GM12878 (cell line): ENCODE results near the gene PCGF6. TPM values are rescaled to one million over a fixed set of nuclear protein-coding genes. Genes with fewer than 3 reads are reported as not detected.

Experiments
- ATAC-seq: fragments of 200-7000 bp; cut with Tn5 transposase; 3 replicates; pipeline ENCODE4 v1.9.1; 2020; ENCODE audit warnings: mild to moderate bottlenecking, moderate library complexity
- BruUV-seq: library from RNA; stranded (reverse); fragments of 400-500 nt; replicated peaks from 2 replicates; lab custom pipeline; 2021; lab: Mats Ljungman, UMichigan
- CTCF ChIA-PET: fragments of 300-600 bp; sonication (Branson Sonifier 250); formaldehyde crosslinking; extraction: SDS; loops from one replicate; lab custom pipeline; 2021; ENCODE audit warnings: inconsistent platforms; lab: Yijun Ruan, JAX
- POLR2A ChIA-PET: fragments of 350-600 bp; formaldehyde crosslinking; extraction: SDS; loops from one replicate; lab custom pipeline; 2021; ENCODE audit warnings: inconsistent platforms; lab: Charles Lee
- RAD21 ChIA-PET: fragments of 300-600 bp; sonication (Branson Sonifier 250); formaldehyde crosslinking; loops from one replicate; lab custom pipeline; 2023; ENCODE audit warnings: antibody characterized with exemption; ENCODE audit not compliant: unreplicated experiment; lab: Charles Lee
- SMC1A ChIA-PET: fragments of 300-600 bp; sonication (Branson Sonifier 250); formaldehyde crosslinking; loops from one replicate; lab custom pipeline; 2023; ENCODE audit not compliant: unreplicated experiment, uncharacterized antibody; lab: Charles Lee
- DNase-seq: peaks from one replicate; pipeline ENCODE4 v3.0.0-alpha.2; 2011; ENCODE audit warnings: low read depth, low spot score
- FAIRE-seq: peaks from 3 replicates; lab custom pipeline; 2011; peaks lifted over from hg19 to GRCh38; lab: Jason Lieb, UNC
- H2AFZ ChIP-seq: 2 replicates; pipeline ENCODE4 v1.6.0; 2011; ENCODE audit warnings: low read depth, low read length, control low read depth; ENCODE audit not compliant: control insufficient read depth
- H3K27ac ChIP-seq: 2 replicates; pipeline ENCODE4 v1.5.1; 2011; ENCODE audit warnings: control low read depth; ENCODE audit not compliant: control insufficient read depth, insufficient read depth
- H3K27me3 ChIP-seq, 2 experiments: replicated peaks in 1 of 2; 2 replicates each; pipeline versions ENCODE4 v1.6.0 to v1.6.1; 2011; ENCODE audit warnings: low read length in 1 of 2; ENCODE audit not compliant: control insufficient read depth in 2 of 2, insufficient read depth in 2 of 2
- H3K36me3 ChIP-seq, 2 experiments: 2 replicates each; pipeline ENCODE4 v1.5.1; 2011; ENCODE audit warnings: low read length in 1 of 2; ENCODE audit not compliant: control insufficient read depth in 2 of 2, insufficient read depth in 2 of 2
- H3K4me1 ChIP-seq: 2 replicates; pipeline ENCODE4 v1.6.1; 2011; ENCODE audit warnings: mild to moderate bottlenecking, low read length, moderate library complexity, mixed read lengths; ENCODE audit not compliant: control insufficient read depth, insufficient read depth
- H3K4me2 ChIP-seq: 2 replicates; pipeline ENCODE4 v1.6.0; 2011; ENCODE audit warnings: control low read depth; ENCODE audit not compliant: control insufficient read depth, insufficient read depth
- H3K4me3 ChIP-seq: fragments of 200-600 bp; sonication (generic); 2 replicates; pipeline ENCODE4 v1.5.1; 2016
- H3K79me2 ChIP-seq: 2 replicates; pipeline ENCODE4 v1.6.0; 2011; ENCODE audit warnings: low read length; ENCODE audit not compliant: control insufficient read depth, insufficient read depth
- H3K9ac ChIP-seq: 2 replicates; pipeline ENCODE4 v1.8.0; 2011; ENCODE audit warnings: low read length, control low read depth, mixed read lengths; ENCODE audit not compliant: control insufficient read depth, insufficient read depth
- H3K9me3 ChIP-seq: replicated peaks from 3 replicates; pipeline ENCODE4 v1.5.1; 2011; ENCODE audit warnings: mild to moderate bottlenecking, low read length; ENCODE audit not compliant: control insufficient read depth, insufficient read depth
- H4K20me1 ChIP-seq: 2 replicates; pipeline ENCODE4 v1.6.0; 2011; ENCODE audit not compliant: control insufficient read depth, insufficient read depth
- BACH1 ChIP-seq: fragments of 450-650 bp; IDR thresholded peaks from 2 replicates; pipeline ENCODE4 v1.6.1; 2017; ENCODE audit warnings: mild to moderate bottlenecking, borderline replicate concordance
- CBX5 ChIP-seq: sonication (generic); IDR thresholded peaks from 2 replicates; pipeline ENCODE4 v1.6.1; 2016; ENCODE audit warnings: low read depth, moderate library complexity, mild to moderate bottlenecking, inconsistent platforms
- ESRRA ChIP-seq: IDR thresholded peaks from 2 replicates; pipeline ENCODE4 v1.6.1; 2012; ENCODE audit warnings: mild to moderate bottlenecking, low read length, improper control_type of control experiment
- FOXM1 ChIP-seq: IDR thresholded peaks from 2 replicates; pipeline ENCODE4 v1.6.1; 2012; ENCODE audit warnings: low read depth, mild to moderate bottlenecking, inconsistent platforms, low read length, moderate library complexity
- HDAC2 ChIP-seq: fragments of 200-600 bp; sonication (generic); IDR thresholded peaks from 2 replicates; pipeline ENCODE4 v1.6.1; 2017
- HDGF ChIP-seq: fragments of 450-650 bp; IDR thresholded peaks from 2 replicates; pipeline ENCODE4 v1.6.1; 2016; ENCODE audit warnings: antibody characterized with exemption
- KDM1A ChIP-seq: fragments of 200-600 bp; sonication (generic); IDR thresholded peaks from 2 replicates; pipeline ENCODE4 v1.6.1; 2016; ENCODE audit warnings: borderline replicate concordance
- MTA2 ChIP-seq: fragments of 450-650 bp; IDR thresholded peaks from 2 replicates; pipeline ENCODE4 v1.6.1; 2016; ENCODE audit warnings: low read depth, mild to moderate bottlenecking, moderate library complexity
- NFIC ChIP-seq: IDR thresholded peaks from 2 replicates; pipeline ENCODE4 v1.6.1; 2012; ENCODE audit warnings: low read depth, mild to moderate bottlenecking, inconsistent platforms, low read length, moderate library complexity
- NFYB ChIP-seq: IDR thresholded peaks from 2 replicates; pipeline ENCODE4 v1.6.1; 2011; ENCODE audit warnings: low read depth, mild to moderate bottlenecking, low read length, improper control_type of control experiment, moderate library complexity; ENCODE audit not compliant: insufficient read depth
- RB1 ChIP-seq: fragments of 450-650 bp; formaldehyde crosslinking; IDR thresholded peaks from 2 replicates; pipeline ENCODE4 v1.6.1; 2017; ENCODE audit warnings: mild to moderate bottlenecking, borderline replicate concordance
- RCOR1 ChIP-seq: conservative IDR thresholded peaks from 2 replicates; pipeline ENCODE4 v1.6.1; 2012; ENCODE audit warnings: low read depth, low read length, improper control_type of control experiment
- RELA ChIP-seq: fragments of 450-650 bp; IDR thresholded peaks from 2 replicates; pipeline ENCODE4 v1.8.0; 2014; ENCODE audit warnings: borderline replicate concordance; ENCODE audit not compliant: partially characterized antibody
- SP1 ChIP-seq: IDR thresholded peaks from one replicate; pipeline ENCODE4 v1.6.1; 2011; ENCODE audit warnings: low read depth, low read length
- ZNF207 ChIP-seq: fragments of 450-650 bp; IDR thresholded peaks from 2 replicates; pipeline ENCODE4 v1.6.1; 2014; ENCODE audit warnings: antibody characterized with exemption, mild to moderate bottlenecking, borderline replicate concordance
- WGBS: methylation state at CpG from one replicate; pipeline ENCODE4 v1.1.6; 2016; ENCODE audit warnings: low lambda C conversion rate; ENCODE audit not compliant: insufficient replicate concordance, insufficient coverage; ENCODE audit errors: missing lambda C conversion rate; 5-methylcytosine and 5-hydroxymethylcytosine counted together
- in situ Hi-C: fragments of 300-500 bp; cut with MboI; formaldehyde crosslinking; loops from 9 replicates; pipeline ENCODE4 v1.14.3; 2018; ENCODE audit warnings: mixed read lengths
- intact Hi-C: fragments of 100-400 bp; cut with micrococcal nuclease; formaldehyde crosslinking; loops from one replicate; pipeline ENCODE4 v1.14.2; 2022; ENCODE audit not compliant: unreplicated experiment
- polyA plus RNA-seq, 11 experiments: library from polyadenylated mRNA; depleted of rRNA in 4 of 11; unstranded in 6 of 11; stranded (reverse) in 5 of 11; fragments of >200 nt; fragmentation: Nextera tagmentation in 4 of 11; fragmentation: Illumina TruSeq in 1 of 11; extraction: Ambion mirVana in 4 of 11; extraction: Trizol in 1 of 11; gene quantifications; 1 replicate in 1 of 11; 2 replicates in 10 of 11; pipeline versions ENCODE4 v1.2.1 to v1.2.3, GENCODE V29; 2011 to 2016; ENCODE audit warnings: inconsistent platforms in 2 of 11, missing spikeins in 2 of 11, low read depth in 1 of 11
- total RNA-seq, 4 experiments: library from RNA; depleted of rRNA in 3 of 4; stranded (reverse); fragments of >200 nt in 3 of 4; fragmentation: Illumina TruSeq in 1 of 4; extraction: Trizol in 1 of 4; gene quantifications; 2 replicates each; pipeline versions ENCODE4 v1.2.1 to v1.2.3, GENCODE V29; 2013 to 2021
- TF ChIP-seq, protein P1 (sequence below): fragments of 450-650 bp; IDR thresholded peaks from 2 replicates; pipeline ENCODE4 v1.6.1; 2018; ENCODE audit warnings: borderline replicate concordance, mild to moderate bottlenecking; ENCODE audit not compliant: partially characterized antibody
- TF ChIP-seq, protein P2 (sequence below): IDR thresholded peaks from 2 replicates; pipeline ENCODE4 v1.6.1; 2012; ENCODE audit warnings: low read depth, low read length, improper control_type of control experiment

PCGF6 gene
- total and polyA plus RNA-seq, 10 of the 15 experiments (the other 5 are each of a cell fraction or from before 2014, with no cell fraction given): 6.5 to 19.1 (median 12.7) TPM

DNA sequence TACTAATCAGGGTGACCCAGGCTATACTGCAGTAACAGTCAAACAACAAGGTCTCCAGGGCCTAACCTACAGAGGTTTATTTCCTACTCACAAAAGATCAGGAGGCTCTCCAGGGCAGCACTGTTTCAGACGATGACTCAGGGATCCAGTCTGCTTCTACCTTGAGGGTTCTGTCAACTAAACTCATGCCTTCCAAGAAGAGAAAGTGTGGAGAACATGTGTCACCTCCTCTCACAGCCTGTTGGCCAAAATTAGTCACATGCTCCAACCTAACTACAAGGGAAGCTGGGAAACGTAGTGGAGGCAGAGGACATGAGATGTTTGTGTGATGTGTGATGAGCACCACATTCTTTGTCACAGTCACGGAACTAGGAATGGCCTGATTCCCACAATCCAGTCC is 88.7 kb downstream of the PCGF6 start:
- no peak for DNase-seq
- Histone ChIP-seq H2AFZ (no peak overlapping the region), H3K9ac (no peak overlapping the region), H3K79me2 (no peaks in the 10 kb centered on the region), H3K4me1 (no peaks in the 10 kb centered on the region), H3K9me3 (no peaks in the 10 kb centered on the region; the same call in 1 of the 3 replicates), H3K4me2 (no peak overlapping the region), H3K27ac (no peak overlapping the region), H3K27me3 (no peaks in the 10 kb centered on the region; a peak in 1 of 4 replicates), H3K36me3 (no peaks in the 10 kb centered on the region), H3K4me3 (no peak overlapping the region), H4K20me1 (no peaks in the 10 kb centered on the region)
- 39% methylated on average over 3 of the region's 3 CpGs for WGBS
- ChIA-PET RAD21 (no interaction called here), CTCF (no interaction called here), SMC1A (no interaction called here), POLR2A (no interaction called here)
- in situ Hi-C loops: no loop called here
- intact Hi-C loops: no loop called here
- no peak for ATAC-seq
- no peak for TF ChIP-seq SP1
- TF ChIP-seq RB1: no peak
- TF ChIP-seq NFYB: 0 out of 2 replicates have a peak, but pooled peaks have one; percentile 42
- no peak for TF ChIP-seq MTA2
- FAIRE-seq: no peak
- no TSS peak for BruUV-seq

DNA sequence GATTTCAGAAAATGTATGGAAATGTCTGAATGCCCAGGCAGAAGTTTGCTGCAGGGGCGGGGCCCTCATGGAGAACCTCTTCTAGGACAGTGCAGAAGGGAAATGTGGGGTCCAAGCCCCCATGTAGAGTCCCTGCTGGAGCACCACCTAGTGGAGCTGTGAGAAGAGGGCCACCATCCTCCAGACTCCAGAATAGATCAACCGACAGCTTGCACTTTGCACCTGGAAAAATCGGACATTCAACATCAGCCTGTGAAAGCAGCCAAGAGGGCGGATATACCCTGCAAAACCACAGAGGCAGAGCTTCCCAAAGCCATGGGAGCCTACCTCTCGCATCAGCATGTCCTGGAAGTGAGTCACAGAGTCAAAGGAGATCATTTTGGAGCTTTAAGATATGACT is 91.0 kb downstream of the PCGF6 start:
- no peak overlapping the region for H3K27ac ChIP-seq
- no TSS peak for BruUV-seq
- ChIA-PET SMC1A (no interaction called here), POLR2A (no interaction called here)
- H2AFZ ChIP-seq: no peak overlapping the region
- DNase-seq: no peak
- H3K79me2 ChIP-seq: no peaks in the 10 kb centered on the region
- WGBS: 62% methylated on average over 5 of the region's 5 CpGs
- H3K9me3 ChIP-seq: no peaks in the 10 kb centered on the region; the same call in 1 of the 3 replicates
- TF ChIP-seq ZNF207 (no peak), NFIC (no peak), SP1 (no peak), KDM1A (no peak), RCOR1 (no peak), FOXM1 (no peak), HDAC2 (no peak), BACH1 (no peak), CBX5 (no peak), ESRRA (no peak), HDGF (no peak), RELA (no peak)
- TF ChIP-seq, protein P1, sequence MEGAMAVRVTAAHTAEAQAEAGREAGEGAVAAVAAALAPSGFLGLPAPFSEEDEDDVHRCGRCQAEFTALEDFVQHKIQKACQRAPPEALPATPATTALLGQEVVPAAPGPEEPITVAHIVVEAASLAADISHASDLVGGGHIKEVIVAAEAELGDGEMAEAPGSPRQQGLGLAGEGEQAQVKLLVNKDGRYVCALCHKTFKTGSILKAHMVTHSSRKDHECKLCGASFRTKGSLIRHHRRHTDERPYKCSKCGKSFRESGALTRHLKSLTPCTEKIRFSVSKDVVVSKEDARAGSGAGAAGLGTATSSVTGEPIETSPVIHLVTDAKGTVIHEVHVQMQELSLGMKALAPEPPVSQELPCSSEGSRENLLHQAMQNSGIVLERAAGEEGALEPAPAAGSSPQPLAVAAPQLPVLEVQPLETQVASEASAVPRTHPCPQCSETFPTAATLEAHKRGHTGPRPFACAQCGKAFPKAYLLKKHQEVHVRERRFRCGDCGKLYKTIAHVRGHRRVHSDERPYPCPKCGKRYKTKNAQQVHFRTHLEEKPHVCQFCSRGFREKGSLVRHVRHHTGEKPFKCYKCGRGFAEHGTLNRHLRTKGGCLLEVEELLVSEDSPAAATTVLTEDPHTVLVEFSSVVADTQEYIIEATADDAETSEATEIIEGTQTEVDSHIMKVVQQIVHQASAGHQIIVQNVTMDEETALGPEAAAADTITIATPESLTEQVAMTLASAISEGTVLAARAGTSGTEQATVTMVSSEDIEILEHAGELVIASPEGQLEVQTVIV: no peak
- TF ChIP-seq, protein P2, sequence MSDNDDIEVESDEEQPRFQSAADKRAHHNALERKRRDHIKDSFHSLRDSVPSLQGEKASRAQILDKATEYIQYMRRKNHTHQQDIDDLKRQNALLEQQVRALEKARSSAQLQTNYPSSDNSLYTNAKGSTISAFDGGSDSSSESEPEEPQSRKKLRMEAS: no peak
- TF ChIP-seq, all 136 proteins: peak for 0
- intact Hi-C loops: no loop called here
- H3K9ac ChIP-seq: no peak overlapping the region
- no peaks in the 10 kb centered on the region for H3K36me3 ChIP-seq
- ChIA-PET CTCF (interaction anchor here (0.9 kb wide), 1 partner anchor 342 kb away, joined by 4 read pairs; the partner anchor contains the start of gene CNNM2), RAD21 (no interaction called here)
- in situ Hi-C loops: no loop called here
- no peak overlapping the region for H3K4me3 ChIP-seq
- no peaks in the 10 kb centered on the region for H4K20me1 ChIP-seq
- no peaks in the 10 kb centered on the region for H3K27me3 ChIP-seq
- H3K4me2 ChIP-seq: no peak overlapping the region
- no peak for ATAC-seq
- no peak for FAIRE-seq
- H3K4me1 ChIP-seq: no peaks in the 10 kb centered on the region
